Tibial nerve (tissue), 4 donors: Measurements from ENCODE around the gene SMARCC1.

Experiments used
- EP300 ChIP-seq, 2 donors: sonication (generic); formaldehyde crosslinking; IDR thresholded peaks; one replicate each; pipeline ENCODE4 v1.6.1; 2017; ENCODE audit warnings: antibody characterized with exemption in 2 of 2, mild to moderate bottlenecking in 1 of 2
- TF ChIP-seq, protein P1 (sequence below), 5 experiments: fragments of 200-600 bp in 3 of 5; fragments of 450-650 bp in 2 of 5; sonication (generic) in 3 of 5; IDR thresholded peaks; one replicate each; pipeline ENCODE4 v1.5.1; 2016 to 2019; ENCODE audit warnings: antibody characterized with exemption in 5 of 5, mild to moderate bottlenecking in 3 of 5, moderate library complexity in 2 of 5

DNA sequence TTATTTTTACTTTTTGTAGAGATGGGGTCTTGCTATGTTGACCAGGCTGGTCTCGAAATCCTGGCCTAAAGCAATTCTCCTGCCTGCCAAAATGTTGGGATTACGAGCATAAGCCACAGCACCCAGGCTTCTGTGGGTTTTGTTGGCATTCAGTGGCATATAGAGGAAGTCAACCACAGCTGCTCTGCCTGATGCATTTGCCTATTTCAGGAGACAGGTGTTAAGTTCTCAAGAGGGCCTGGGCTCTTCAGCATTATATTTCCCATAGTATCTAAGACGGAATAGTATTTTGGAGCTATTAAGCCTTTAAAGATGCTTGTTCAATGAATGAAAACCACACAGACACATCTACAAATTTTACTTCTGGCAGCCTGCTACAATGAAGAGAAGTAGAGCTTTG, 129.6 kb downstream of the SMARCC1 start:
- TF ChIP-seq, protein P1, sequence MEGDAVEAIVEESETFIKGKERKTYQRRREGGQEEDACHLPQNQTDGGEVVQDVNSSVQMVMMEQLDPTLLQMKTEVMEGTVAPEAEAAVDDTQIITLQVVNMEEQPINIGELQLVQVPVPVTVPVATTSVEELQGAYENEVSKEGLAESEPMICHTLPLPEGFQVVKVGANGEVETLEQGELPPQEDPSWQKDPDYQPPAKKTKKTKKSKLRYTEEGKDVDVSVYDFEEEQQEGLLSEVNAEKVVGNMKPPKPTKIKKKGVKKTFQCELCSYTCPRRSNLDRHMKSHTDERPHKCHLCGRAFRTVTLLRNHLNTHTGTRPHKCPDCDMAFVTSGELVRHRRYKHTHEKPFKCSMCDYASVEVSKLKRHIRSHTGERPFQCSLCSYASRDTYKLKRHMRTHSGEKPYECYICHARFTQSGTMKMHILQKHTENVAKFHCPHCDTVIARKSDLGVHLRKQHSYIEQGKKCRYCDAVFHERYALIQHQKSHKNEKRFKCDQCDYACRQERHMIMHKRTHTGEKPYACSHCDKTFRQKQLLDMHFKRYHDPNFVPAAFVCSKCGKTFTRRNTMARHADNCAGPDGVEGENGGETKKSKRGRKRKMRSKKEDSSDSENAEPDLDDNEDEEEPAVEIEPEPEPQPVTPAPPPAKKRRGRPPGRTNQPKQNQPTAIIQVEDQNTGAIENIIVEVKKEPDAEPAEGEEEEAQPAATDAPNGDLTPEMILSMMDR (IDR thresholded peaks at IDR 0.05): no peak
- TF ChIP-seq EP300 (IDR thresholded peaks at IDR 0.05): no peak
